Fibroblast of gingiva (primary cell): ENCODE measurements around the gene MLLT1.
"Not testable (repeated sequence)": the region's sequence is repeated elsewhere in the genome, so short reads cannot be mapped to it uniquely, and the experiment has no call there.

Experiments used
- DNase-seq: peaks from one replicate; pipeline ENCODE4 v3.0.0-alpha.2; 2011; ENCODE audit warnings: low read depth

The MLLT1 gene

GRCh38 chr19:6279931-6280591 is at the start of gene MLLT1:
Gene MLLT1, minus strand, starts transcription at chr19:6279975. Its CDS starts 191 bp downstream, at chr19:6279784.
- DNase-seq = peak; percentile 99

DNA sequence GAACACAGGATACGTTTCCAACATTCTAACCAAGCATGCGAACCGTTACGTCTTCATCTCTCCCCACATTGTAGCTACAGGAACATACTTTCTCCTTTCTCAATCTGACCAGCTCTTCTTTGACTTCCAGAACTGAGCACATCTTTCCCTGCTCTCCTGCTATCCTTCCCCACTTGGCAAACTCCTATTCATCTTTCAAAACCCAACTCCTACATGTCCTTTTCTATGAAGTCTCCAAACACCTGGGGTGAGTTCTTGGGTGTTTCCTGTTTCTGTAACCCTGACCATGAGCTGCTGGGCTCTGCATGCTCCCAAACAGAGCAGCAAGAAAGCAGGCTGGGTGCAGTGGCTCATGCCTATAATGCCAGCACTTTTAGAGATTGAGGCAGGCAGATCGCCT is 47.0 kb upstream of the MLLT1 start:
- no peak for DNase-seq

- DNase-seq = no peak
These were observed 45.8 kb upstream of the MLLT1 start for GRCh38 chr19:6325614-6326013.

DNA sequence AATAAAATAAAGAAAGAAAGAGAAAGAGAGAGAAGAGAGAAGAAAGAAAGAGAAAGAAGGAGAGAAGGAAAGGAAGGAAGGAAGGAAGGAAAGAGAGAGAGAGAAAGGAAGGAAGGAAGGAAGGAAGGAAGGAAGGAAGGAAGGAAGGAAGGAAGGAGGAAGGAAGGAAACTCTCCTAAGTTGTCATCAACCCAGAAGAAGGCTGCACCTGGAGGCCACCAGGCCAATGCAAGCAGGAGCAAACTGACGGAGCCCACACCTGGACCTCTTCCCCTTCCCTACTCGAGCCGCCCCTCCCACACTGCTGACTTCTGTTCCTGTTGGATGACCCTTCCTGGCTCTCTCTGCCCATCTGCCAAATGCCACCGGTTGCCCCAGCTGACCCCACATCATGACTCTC is 45.0 kb upstream of the MLLT1 start:
- no peak for DNase-seq

DNA sequence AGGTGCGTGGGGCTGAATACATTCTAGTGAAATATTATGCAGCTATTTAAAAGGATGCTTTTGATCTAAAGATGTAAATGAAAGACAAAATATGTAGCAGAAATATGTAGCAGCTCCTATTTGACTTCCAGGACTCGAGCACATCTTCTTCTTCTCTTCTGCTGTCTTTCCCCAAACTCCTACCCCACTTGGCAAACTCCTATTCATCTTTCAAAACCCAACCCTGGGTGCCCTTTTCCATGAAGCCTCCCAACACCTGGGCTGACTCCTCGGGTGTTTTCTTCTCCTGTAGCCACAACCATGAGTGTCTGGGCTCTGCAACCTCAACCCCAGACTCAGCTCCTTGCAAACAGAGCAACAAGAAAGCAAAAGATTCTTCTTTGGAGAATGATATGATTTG is 42.5 kb upstream of the MLLT1 start:
- no peak for DNase-seq

GRCh38 chr19:6319376-6319775 is 39.6 kb upstream of the MLLT1 start:
- DNase-seq = no peak

DNA sequence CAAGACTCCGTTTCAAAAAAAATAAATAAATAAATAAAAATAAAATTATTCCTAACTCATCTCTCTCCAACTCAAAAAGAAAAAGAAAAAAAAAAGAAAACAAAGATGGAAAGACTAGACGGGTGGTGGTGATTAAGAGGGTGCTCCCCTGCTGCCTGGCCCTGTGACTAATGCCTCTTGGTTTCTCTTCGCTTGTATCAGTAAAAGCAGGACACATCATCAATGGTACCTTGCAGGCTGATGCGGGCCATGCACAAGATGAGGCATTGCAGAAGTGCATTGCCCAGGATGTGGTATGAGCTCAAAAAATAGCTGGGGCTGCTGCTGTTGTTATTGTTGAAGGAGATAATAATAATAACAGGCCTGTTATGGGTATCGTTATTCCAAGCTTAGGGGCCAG is 39.0 kb upstream of the MLLT1 start:
- no peak for DNase-seq

DNA sequence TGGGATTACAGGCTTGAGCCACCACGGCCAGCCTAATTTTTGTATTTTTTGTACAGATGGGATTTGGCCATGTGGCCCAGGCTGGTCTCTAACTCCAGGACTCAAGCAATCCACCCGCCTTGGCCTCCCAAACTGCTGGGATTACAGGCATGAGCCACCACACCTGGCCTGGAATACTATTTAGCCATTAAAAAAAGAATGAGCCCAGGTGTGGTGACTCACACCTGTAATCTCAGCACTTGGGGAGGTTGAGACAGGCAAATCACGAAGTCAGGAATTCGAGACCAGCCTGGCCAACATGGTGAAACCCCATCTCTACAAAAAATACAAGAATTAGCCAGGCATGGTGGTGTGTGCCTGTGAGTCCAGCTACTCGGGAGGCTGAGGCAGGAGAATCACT is 35.9 kb upstream of the MLLT1 start:
- DNase-seq = not testable (repeated sequence)

- no peak for DNase-seq
These were observed 33.7 kb upstream of the MLLT1 start for GRCh38 chr19:6313398-6313969.

DNA sequence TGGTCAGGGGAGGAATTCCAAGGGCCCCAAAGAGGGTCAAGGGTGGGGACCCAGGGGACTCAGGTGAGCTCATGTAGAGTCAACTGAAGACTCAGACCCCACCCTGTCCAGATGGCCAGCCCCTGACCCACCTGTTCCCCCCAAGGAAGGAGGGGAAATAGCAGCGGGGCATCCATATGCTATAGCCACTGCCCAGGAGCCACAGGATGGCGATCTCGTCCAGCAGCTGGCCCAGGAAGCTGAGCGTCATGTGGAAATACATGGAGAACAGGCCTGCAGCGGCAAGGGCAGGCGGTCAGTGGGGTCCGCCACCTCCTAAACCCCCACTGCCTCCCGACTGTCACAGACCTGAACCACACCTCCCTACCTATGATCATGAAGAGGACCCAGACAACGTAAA is 32.2 kb upstream of the MLLT1 start:
- DNase-seq = no peak

GRCh38 chr19:6298413-6298812 is 18.6 kb upstream of the MLLT1 start:
- no peak for DNase-seq

- DNase-seq = no peak
These were observed 17.4 kb upstream of the MLLT1 start for GRCh38 chr19:6297202-6297601.

DNA sequence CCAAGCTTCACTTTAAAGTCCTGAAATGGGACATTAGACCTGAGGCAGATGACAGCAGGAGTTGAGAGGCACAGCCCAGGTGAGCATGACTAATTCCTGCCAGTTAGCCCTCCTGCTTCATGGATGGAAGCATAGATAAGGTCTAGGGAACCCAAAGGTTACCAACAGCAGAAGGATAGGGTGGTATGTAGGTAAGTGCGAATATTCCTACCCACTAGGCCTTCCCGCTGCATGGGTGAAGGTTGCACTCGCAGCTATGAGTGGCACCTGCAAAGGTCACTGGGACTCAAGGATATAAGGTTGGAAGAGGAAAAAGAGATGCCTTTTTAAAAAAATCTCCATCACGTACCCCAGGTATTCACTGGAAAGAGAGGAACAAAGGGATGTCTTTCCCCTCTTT is 12.2 kb upstream of the MLLT1 start:
- DNase-seq = no peak

GRCh38 chr19:6288737-6289136 is 9.0 kb upstream of the MLLT1 start:
- no peak for DNase-seq

DNA sequence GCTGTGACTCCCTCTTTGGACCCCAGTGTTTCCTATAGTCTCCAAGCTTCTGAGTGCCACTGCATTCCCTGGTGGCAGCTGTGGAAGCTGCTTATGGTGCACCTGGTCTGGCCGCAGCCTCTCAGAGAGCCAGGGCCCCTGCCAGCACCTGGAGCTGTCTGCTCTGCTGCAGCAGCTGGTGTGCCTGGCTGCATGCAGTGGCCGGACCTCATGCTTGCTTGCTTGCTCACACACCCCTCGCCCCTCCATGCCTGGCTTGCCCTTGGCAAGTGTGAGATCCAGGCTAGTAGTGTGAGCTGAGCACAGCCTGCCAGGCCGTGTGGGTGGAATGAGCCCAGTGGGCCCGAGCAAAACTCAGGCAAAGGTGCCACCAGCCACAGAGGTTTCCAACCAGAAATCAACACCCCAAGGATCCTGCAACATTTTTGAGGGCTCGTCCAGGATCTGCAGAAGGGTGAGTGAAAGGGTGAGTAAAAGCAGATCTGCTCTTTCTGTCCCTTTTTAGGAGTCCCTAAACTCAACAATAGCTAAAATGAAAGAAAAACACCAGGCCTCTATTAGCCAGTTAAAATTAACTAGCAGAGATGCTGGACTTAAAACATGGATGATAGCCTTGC is 7.6 kb upstream of the MLLT1 start:
- DNase-seq = no peak

DNA sequence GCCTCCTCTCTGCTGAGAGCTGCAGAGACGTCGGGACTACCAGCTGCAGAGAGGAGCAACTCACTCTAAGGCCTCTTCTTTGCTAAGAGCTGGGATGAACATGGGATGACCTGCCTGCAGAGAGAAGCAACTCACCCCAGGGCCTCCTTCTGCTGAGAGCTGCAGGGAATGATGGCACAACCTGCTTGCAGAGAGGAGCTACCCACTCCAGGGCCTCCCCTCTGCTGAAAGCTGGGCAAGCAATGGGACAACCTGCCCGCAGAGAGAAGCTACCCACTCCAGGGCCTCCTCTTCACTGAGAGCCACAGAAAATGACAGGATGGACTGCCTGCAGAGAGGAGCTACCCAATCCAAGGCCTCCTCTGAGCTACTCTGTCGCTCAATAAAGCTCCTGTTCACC is 6.9 kb upstream of the MLLT1 start:
- DNase-seq = no peak

- DNase-seq = not testable (repeated sequence)
These were observed 2.6 kb upstream of the MLLT1 start for GRCh38 chr19:6282393-6282792.

DNA sequence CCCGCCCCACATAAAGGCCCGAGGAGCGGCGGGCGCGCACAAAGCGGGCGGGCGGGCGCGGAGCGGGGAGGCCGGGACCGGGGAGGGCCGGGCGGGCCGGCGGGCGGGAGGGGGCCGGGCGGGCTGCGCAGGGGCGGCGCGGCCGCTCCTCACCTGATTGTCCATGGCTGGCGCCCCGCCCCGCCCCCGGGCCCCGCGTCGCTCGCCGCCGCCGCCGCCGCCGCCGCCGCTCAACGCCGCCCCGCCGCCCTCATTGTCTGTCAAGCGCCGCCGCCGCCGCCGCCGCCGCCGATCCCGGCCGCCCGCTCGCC is 200 bp downstream of the MLLT1 start:
- no peak for DNase-seq

DNA sequence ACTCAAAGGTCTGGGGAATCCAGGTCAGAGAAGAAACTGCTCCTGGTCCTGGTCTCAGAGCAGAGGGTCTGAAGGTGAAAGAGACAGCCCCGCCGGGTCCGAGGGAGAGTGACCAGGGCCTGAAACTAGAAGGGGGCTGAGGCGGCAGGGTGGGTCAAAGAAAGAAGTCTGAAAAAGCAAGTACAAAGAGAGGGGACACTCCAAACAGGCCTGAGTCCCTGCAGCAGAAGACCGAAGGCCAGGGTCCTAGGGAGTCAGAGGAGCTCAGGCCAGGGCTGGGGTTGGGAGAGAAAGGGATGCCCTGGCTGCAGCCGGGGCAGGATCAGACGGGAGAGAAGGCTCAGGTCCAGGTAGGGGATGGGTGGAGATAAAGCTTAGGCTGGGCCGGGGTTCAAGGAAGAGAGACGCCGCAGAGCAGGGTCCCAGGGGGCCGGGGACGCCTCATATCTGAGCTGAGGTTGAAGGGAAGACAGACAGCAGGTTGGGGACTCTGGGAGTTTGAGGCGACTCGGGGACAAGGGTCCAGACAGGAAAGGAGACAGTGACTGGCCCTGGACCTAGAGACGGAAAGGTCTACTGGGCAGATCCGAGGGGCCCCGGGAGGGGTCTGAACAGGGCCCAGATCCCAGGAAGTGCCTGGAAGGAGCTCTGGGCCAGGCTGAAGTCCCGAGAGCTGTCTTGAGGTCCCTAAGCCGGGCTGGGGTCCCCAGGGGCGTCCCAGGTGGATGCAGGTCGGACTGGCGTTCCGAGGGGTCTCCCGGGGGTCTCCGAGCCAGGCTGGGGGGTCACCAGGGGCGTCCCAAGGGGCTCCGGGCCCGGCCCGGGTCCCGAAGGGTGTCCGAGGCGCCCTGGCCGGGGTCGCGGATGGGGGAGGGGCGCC is 795 bp downstream of the MLLT1 start:
- no peak for DNase-seq

- no peak for DNase-seq
These were observed 1.7 kb downstream of the MLLT1 start for GRCh38 chr19:6278051-6278450.

GRCh38 chr19:6276447-6276846 is 3.3 kb downstream of the MLLT1 start:
- DNase-seq = peak; percentile 90

- no peak for DNase-seq
These were observed 4.5 kb downstream of the MLLT1 start for GRCh38 chr19:6275170-6275744.

DNA sequence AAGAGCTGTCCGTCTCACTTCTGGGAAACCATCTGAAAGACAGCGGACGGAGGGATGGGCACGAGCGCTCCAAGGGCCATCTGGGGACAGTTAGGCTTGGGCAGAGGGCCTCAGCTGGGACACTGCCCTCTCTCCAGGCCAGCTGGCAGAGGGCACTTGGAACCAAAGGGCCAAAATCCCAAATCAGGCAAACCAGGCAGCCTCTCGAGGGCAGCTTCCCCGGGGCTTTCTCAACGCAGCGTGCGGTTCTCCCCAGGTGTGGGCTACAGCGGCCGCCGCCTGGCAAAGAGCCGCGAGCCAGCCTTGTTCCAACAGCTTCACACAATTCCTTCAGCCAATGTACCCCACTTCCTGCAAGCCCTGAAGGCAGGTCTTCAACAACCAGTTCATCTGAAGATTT is 5.0 kb downstream of the MLLT1 start:
- peak; percentile 66 for DNase-seq
